Middle frontal gyrus (tissue), 1 donor: ENCODE results near the gene COPZ1.

Source experiments
- DNase-seq: peaks from one replicate; pipeline ENCODE4 v3.0.0-alpha.2; 2015; ENCODE audit warnings: low spot score; ENCODE audit errors: extremely low spot score

The COPZ1 gene

DNA sequence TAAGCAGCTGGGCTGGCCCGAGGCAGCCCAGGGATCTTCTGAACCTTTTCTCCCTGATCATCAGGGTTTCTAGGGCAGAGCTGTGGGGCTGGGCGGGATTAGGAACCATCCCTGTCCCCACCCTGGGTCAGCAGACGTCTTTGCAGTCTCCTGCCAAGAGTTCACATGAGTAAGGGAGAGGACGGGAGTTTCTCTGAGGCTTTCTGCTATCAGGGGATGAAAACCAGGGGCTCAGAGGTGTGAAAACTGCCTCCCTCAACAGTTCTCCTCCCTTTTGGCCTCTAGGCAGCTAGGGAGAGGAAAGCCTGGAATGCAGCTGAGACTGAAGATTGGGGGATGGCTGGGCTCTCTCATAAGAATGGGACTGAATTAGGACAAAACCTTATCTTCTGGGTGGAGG is 51.7 kb downstream of the COPZ1 start:
- no peak for DNase-seq

DNA sequence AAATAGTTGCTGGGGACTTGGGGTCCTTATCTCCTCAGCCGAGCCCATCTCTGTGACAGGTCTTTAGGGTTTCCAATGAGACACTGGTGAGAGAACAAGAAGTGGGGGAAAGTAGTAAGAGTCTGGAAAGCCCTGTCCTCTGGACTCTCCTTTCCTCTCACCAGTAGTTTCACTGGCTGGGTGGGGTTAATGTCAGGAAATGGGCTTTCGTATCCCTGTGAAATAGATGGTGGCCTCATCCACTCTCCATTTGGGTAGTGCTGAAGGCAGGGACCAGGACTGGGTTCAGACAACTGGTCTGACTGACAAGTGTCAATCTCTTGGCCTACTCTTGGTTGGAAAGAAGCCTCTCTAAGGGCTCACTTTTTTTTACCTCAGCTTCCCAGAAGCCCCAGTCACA is 52.1 kb downstream of the COPZ1 start:
- no peak for DNase-seq

DNA sequence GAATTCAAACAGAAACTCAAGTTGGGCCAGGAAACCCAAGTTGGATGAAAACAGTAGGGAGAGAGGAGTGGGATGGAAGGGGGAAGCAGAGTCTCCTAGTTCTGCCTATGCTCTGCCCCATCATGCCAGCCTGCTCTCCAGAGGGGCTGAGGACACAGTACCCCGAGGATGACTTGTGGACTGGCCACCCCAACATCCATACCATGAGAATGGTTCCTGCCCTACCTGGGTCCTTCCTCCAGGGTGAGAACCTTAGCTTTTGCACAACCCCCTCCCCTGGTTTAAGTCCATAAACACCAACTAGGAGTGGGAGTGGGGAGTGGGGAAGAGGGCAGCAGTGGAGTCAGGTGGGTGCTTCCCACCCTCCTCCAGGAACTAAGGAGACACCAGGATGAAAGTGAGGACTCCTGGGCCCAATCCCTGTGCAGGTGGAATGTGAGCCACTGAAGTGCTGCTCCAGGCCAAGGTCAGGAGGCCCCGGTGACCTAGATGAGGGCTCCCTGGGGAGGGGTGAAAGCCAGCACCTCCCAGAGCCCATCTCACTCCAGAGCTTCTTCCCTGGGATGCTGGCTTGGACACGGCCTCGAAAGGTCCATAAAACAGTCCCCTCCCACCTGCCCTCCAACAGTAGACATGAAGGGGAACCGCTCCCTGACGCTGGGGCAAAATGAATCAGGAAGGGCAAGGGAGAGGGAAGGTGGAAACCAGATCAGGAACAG is 53.0 kb downstream of the COPZ1 start:
- no peak for DNase-seq

DNA sequence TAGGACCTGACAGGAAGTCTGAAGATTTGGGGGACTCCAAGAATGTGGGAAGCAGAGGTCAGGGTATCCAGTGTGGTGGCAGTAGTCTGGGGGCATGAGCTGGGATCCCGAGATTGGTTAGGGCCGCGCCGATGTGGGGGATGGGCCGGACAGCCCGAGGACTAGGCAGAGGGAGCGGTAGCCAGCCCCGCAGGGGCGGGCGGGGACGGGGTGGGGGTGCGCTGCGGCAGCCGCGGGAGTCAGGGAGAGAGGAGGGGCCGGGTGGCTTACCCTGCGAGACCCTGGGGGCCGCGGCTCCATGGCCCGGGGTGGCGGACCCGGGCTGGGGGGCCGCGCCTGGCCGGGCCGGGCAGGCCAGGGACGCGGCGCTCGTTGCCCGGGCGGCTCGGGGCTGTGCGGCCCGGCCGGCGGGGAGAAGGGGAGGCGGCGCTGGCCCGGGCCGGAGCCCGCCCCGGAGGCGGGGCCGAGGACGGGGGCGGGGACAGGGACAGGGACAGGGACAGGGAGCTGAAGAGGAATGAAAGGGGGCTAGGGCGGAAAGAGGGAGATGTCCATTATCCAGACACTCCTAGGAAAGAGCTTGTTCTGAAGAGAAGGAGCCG is 54.0 kb downstream of the COPZ1 start:
- DNase-seq: no peak

DNA sequence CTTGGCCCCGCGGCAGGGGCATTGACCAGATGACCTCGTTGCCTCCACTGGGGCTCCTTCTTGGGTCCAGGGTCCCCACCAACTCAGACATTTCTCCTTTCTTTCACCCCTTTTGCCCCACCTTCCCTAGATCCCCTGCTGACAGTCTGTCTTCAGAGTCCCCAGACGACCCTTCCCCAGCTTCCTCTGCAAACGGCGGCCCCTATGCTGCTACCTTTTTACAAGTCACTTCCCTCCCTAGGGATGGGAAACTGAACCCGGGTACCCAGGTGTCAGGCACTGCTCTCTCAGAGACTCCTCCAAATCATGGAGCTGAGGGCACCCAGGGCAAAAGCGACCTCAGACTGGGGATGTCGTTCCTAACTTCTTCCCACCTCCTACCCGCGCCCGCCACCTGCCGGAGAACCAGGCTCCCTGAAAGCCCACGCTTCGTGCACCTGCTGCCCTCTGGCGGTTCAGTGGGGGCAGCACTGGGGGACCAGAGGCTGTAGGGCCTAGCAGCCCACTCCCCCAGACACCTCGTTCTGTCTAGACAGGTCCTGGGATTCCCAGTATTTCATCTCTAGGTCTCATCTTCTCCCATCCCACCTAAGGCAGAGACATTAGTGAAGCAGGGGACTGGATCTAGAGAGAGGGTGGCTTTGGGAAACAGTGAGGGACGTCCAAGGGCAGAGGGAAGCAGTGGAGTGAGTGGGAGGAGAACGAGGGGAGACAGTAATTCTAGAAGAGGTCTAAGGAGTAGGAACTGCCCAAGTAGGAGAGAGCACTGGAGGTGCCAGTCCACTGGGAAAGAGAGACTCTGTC is 54.7 kb downstream of the COPZ1 start:
- DNase-seq: peak; percentile 82

DNA sequence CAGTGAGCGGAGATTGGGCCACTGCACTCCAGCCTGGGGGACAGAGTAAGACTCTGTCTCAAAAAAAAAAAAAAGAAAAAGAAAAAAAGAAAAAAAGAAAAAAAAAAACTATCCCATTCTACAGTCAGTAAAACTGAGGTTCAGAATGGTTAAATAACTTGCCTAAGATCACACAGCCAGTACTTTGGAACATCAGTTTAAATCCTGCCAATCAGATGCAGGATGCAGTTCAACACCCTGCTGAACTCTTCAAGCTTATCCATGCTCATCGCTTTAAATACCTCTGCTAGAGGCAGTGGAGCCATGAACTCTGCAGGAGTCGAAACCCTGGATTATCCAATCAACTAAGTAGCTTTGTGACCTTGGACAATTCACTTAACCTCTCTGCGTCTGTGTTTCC is 56.2 kb downstream of the COPZ1 start:
- no peak for DNase-seq

DNA sequence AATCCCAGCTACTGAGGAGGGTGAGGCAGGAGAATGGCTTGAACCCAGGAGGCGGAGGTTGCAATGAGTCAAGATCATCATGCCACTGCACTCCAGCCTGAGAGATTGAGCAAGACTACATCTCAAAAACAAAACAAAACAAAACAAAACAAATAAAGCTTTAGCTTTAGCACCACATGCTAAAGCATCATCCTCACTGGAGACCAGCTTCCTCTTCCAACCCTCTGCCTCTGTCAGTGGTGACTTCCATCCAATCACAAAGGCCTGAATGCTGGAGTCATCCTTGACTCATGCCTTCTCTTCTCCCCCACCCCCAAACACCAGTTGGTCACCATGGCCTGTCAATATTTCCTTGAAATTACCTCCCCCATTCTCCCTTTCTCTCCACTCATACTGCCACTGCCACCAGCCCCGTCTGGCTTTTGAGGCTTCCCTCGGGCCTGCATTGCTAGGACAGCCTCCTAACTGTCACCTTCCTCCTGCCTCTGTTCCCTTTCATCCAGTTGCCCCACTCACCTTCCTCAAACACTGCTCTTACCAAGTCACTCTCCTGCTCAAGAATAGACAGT is 58.2 kb downstream of the COPZ1 start:
- DNase-seq: no peak

DNA sequence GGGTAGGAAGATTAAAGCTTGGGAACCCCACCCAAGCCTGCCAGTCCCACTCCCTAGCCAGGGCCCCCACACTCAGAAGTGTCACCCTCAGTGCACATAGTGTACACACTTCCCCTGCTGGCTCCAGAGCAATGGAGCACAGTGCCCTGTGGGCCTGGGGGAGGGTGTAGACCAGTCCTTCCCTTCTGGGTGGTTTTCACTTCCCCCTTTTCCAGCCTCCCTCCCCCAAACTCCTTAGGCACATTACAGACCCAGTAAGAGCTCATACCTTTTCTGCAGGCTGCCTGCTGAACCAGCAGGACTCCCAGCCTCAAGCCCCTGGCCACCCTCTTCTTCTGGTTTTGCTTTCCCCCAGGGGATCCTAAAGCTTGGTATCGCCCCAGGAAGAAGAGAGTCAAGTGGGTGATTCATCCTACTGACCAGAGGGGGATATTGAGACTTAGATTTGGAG is 59.7 kb downstream of the COPZ1 start, which contains the start of gene ZNF385A:
ZNF385A (minus strand) TSS at position 143 of the 451 bp plus-strand sequence. CDS start 219 bp downstream, outside the sequence.
- no peak for DNase-seq

DNA sequence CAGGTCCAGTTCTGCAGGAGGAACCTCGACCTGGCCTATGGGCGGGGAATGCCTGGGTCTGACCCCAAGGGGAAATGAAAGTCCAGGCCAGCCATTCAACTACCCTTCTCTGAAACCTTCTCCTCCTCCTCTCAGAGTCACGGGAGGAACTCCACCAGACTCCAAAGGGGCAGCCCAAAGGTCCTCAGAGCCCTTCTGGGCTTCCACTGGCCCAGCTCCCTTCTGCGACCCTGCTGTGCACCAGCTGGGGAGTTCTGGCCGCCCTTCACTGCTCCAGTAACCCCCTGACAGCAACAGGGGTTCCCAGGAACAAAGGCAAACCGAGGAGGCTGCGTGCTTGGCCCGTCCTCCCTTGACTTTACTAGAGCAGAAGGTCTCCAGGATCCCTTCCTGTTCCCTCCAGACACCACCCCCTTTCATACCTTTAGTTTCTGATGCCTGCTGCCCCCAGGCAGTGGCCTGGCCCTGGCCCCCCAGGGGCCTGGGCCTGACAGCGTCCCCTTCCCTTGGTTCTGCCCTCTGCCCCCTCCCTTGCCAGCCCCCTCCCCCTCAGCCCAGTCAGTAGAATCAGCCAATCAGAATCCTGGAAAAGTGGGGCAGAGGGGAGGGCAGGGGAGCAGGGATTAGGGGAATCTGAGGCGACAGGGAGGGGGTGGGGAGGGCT is 60.5 kb downstream of the COPZ1 start:
- no peak for DNase-seq

DNA sequence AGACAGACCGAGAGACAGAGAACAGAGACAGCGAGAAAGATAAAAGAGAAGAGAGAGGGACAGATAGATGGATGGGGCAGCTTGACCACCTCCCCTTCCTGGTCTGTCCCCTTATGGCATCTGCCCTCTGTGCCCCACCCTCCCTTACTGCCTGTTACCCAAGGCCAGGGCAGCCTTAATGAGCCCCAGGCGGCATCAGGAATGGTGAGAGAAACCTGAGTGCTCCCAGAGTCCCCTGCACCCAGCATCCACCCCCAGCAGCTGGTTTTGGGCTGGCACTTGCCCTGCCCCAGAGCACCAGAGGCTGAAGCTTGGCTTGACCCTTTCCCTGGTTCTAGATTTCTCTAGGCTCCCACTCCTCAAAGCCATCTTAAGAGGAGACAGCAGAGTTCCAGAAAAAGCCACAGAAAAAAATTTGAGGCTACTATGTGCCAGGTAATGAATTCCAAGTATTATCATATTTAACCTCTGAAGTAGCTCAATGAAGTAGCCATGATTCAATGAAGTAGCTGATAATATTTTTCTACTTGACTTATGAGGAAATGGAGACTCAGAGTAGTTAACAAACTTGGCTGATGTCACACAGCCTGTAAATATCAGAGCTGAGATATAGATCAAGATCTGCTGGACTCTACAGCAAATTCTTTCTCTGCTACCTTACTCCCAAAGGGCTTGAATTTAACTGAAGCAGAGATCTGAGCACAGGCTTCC is 61.6 kb downstream of the COPZ1 start:
- DNase-seq: no peak

DNA sequence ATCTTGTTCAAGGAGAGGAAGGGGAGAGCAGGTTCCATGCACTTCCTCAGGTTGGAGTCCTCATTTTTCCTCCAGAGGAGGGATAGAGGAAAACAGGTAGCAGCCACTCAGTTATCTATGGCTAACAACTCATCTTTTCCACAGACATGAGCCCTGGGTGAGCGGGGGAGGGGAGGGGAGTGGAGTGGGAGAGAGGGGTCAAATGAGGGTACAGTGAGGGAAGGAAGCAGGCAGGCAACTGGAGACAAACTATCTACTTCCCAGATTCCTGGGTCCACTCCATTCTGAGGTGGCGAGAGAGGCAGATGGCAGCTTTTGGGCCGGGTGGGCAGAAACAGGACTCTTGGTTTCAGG is 62.2 kb downstream of the COPZ1 start:
- no peak for DNase-seq

DNA sequence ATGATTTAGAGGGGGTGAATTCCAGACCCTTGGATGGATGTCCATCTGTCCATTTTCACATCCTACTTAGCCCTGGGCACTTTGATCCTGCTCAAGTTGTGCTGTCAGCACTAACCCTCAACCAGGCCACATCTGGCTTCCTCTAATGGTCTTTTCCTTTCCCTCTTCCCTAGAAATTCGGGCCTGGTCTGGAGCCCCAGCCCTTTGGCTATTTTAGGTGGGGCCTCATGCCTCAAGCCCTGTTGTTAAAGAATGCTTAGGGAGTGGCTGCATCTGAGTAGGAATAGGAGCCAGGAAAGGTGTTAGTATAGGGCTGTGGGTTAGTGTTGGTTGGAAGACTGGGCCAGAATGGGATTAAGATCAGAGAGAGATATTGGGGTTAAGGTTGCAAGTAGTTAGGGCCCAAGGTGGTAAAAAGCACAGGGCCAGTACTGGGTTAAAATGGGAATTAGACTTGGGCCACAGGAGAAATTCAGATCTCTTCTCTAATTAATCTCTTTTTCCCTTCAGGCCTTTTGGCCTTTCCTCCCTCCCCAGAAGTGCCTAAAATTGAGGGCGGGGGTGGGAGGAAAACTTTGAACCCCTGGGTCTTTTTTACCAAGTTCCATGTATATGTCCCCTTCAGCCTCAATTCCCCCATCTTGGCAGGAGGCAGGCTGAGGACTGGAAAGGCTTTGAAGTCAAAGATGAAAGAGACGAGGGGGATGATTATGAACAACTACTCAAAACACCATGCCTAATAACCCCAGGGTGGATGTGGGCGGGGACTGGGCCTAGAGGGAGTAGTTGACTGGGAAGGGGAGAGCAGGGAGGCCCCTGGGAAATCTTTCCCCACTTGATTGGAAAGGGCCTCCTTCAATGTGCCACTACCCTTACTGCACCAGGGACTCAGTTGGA is 63.6 kb downstream of the COPZ1 start:
- no peak for DNase-seq

DNA sequence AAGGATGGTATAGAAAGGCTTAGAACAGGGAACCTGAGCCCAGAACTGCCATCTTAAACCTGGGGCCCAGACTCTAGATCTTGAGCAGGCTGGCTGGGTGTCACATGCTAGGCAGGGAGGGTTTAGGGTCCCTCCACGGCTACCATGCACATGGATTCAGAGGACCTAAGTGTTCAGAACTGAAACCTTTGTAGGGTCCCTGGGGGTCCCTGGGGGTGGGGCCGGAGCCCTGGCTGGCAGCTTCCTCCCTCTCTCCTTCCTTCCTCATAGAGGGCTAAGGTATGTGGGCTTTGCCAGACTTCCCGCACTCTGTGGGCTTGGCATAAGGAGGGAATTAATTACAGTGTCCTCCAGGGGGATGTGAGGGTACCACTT is 64.2 kb downstream of the COPZ1 start:
- no peak for DNase-seq

DNA sequence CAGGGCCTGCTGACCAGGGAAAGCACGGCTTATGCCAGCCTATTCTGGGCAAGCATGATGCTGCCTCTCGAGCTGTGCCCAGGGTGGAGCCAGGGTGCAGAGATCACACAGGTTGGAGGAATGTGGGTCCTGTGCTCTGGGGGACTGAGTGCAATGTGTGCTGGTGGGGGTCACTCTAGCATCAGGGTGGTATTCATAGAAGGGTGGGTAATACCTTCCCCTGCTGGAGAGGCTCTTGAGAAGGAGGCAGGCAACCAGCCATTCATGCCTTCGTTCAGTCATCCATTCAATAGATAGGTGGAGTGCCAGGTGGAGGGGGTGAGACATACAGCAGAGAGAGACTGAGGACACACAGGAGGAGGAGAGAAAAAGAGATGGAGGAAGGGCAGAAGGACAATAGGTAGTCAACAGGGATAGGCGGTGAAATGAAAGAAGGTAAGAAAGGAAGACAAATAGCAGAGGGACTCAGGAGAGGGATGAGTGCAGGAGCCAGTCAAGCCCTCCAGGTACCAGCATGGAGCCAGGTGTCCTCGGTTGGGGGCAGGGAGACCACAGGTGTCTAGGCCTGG is 64.8 kb downstream of the COPZ1 start:
- DNase-seq: no peak

DNA sequence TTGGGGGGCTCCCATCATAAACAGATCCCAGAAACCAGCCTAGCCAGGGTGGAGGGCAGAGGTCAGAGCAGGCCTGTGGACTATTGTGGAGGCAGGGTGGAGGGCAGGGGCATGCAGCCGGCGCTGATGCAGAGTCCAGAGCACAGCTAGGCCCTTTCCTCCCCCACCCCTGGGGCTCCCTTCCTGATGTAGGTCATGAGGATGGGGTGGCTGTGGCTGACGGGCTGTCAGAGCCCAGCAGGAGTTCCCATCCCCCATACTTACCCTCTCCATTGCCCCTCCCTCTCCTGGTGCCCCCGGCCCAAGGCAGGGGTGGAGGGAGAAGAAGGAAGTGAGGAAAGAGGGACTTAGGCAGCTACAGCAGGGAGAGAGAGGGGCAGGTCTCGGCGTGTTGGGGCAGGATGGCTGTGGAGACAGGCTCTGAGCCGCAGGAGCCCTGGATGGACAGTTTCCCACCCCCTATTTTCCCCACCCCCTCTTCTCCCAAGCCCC is 65.3 kb downstream of the COPZ1 start:
- no peak for DNase-seq

DNA sequence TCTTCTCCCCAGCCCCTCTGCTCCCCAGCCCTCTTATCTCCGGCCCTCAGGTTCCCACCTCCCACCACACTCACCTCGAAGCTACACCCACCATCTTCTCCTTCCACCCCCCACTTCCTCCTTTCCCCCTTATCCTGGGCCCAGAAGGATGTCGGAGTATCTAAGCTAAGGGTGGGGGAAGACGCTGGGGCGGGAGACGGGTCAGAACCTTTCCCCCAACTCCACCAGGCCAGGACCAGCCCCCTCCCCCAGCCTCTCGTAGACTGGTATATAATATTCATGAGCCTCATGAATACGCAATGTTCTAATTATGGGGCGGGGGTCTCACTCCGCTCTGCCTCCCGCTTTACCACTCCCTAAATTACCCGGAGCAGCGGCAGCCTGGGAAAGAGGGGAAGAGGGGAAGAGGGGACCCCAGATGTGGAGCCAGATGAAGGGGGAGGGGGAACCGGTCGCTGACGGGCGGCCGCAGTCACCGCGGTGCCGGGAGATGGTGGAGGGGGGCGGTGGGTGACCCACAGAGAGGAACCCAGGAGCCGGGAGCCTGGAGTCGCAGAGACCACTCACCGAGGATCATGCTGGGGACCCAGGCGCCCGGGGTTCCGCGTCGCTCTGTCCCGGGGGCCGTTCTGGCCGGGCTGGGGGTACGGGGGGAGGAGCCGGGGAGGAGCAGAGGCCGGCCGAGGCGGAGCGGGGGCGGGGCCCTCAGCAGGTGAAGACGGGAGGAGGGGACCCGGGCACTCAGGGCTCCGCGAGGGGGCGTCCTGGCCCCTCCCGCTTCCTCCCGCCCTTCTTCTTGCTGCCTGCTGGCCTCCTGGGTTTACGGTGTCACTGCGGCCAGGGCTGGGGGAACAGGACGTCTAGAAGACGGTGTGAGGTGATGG is 66.0 kb downstream of the COPZ1 start:
- DNase-seq: no peak

DNA sequence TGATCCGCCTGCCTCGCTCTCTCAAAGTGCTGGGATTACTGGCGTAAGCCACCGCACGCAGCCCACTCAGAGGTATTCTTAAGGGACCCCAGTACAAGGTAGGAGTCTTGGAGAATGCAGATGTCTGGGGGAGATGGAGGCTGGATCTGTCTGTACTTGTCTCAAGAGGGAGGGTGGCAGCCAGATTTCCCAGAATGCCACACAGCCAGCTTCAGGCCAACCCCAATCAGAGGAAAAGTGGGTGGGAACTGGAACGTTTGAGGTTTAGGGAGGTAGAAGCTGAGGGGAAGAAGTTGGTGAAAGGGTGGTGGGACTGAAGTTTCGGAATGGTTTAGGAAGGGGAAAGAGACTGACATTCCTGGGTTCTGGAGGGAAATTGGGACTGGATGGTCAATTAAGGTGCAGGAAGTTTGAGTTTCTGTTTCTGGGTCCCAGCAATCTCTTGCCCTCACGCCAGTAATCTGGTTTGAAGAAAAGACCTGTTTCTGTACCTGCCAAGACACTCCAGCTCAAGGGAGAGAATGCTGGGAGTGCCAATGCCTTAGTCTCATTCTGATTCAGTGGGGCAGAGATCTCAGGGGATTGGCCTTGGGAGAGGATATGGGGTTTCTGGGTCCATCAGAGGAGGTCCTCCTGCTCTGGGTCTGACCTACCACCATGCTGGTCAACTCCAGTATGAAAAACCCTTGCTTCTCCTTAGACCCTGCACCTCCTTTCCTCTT is 67.7 kb downstream of the COPZ1 start:
- no peak for DNase-seq

DNA sequence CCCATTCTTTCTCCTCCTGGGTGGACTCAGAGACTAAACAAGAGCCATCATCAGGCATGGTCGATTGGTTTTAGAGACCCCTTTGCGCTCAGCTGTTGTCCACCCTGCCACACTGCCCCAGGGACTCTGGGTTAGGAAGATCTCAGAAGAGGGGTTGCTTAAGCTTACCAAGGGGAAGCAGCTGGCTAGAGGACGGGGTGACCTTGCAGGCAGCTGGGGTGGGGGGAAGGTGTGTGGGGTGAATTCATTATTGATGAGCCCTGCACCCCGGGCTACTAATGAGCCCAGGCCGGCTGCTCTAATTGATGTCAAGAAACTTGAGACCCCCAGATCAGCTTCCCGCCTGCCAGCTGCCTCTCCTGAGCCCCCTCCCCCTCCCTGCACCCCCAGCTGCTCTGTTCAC is 68.3 kb downstream of the COPZ1 start:
- DNase-seq: no peak
